ENCODE data around the gene PPP1R37. TPM values are rescaled to one million over a fixed set of nuclear protein-coding genes. Genes with fewer than 3 reads are reported as not detected.

PPP1R37 gene
- total RNA-seq, 1 experiment from 2014 or later, result 45.7 TPM

DNA sequence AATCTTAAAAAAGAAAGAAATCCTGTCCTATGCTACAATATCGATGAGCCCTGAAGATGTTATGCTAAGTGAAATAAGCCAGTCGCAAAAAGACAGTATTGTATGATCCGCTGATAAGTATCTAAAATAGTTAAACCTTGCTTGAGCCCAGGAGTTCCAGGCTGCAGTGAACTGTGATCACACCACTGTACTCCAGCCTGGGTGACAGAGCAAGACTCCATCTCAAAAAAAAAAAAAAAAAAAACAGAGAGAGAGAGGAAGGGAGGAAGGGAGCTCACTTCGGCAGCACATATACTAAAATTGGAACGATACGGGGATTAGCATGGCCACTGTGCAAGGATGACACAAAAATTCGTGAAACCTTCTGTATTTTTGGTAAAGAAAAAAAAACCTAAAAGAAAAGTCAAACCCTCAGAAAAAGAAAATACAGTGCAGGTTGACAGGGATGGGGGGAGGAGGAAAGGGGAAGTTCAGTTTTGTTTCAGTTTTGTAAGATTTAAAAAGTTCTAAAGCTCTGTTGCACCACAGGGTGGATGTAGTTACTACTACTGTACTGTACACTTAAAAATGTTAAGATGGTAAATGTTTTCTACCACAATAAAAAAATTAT is 45.7 kb upstream of the PPP1R37 start:
- no peak for DNase-seq
- CTCF ChIA-PET, result no interaction called here
- no peak overlapping the region for H3K27ac Mint-ChIP-seq (ENCODE audit: unreplicated experiment)
- peaks cover 50% of the 10 kb centered on the region for H3K36me3 Mint-ChIP-seq (ENCODE audit: insufficient read depth, unreplicated experiment)
- H3K9me3 Mint-ChIP-seq (ENCODE audit: low read depth, unreplicated experiment), result no peaks in the 10 kb centered on the region
- intact Hi-C loops (cut with micrococcal nuclease; ENCODE audit: unreplicated experiment), result no loop called here
- H3K4me1 Mint-ChIP-seq (ENCODE audit: low read depth, unreplicated experiment), result no peaks in the 10 kb centered on the region
- H3K4me3 Mint-ChIP-seq (ENCODE audit: low read depth, unreplicated experiment), result no peak overlapping the region
- TF ChIP-seq, protein P1, sequence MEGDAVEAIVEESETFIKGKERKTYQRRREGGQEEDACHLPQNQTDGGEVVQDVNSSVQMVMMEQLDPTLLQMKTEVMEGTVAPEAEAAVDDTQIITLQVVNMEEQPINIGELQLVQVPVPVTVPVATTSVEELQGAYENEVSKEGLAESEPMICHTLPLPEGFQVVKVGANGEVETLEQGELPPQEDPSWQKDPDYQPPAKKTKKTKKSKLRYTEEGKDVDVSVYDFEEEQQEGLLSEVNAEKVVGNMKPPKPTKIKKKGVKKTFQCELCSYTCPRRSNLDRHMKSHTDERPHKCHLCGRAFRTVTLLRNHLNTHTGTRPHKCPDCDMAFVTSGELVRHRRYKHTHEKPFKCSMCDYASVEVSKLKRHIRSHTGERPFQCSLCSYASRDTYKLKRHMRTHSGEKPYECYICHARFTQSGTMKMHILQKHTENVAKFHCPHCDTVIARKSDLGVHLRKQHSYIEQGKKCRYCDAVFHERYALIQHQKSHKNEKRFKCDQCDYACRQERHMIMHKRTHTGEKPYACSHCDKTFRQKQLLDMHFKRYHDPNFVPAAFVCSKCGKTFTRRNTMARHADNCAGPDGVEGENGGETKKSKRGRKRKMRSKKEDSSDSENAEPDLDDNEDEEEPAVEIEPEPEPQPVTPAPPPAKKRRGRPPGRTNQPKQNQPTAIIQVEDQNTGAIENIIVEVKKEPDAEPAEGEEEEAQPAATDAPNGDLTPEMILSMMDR (IDR thresholded peaks at IDR 0.05; ENCODE audit: unreplicated experiment), result no peak
- H3K27me3 Mint-ChIP-seq (ENCODE audit: unreplicated experiment), result no peaks in the 10 kb centered on the region
- BruUV-seq (replicated peaks), result no TSS peak

DNA sequence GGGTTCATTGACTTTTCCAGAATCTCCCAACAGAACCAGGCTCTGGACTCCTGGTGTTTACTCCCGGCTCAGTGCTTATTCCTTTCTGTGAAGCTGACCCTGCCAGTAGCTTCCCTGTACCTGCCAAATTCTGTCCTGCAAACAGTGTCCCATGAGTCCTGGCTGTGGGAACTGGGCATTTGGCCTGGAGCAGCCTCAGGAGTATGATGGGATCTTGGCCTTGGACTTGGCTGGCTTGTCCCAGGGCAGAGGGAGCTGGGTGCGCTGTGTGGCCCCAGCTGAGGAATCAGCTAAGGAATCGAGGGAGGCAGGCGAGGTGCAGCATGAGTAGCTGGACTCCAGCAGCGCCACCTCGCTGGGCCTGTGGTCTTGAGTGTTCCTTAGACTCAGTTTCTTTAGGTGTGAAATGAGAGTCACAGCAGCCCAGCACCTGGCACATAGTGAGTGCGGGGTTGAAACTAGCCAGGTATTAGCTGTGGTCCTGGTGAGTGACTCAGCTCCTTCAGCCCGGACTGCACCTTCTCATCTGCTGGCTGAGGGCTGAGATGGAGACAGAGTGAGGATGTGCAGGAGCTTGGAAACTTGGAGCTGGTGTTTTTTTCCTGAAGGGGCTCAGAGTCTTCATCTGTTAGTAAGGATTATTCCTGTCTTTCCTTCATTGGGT is 43.8 kb upstream of the PPP1R37 start:
- Mint-ChIP-seq H3K4me3 (ENCODE audit: low read depth, unreplicated experiment) (no peak overlapping the region), H3K9me3 (ENCODE audit: low read depth, unreplicated experiment) (no peaks in the 10 kb centered on the region), H3K27ac (ENCODE audit: unreplicated experiment) (no peak overlapping the region), H3K27me3 (ENCODE audit: unreplicated experiment) (no peaks in the 10 kb centered on the region), H3K4me1 (ENCODE audit: low read depth, unreplicated experiment) (no peaks in the 10 kb centered on the region), H3K36me3 (ENCODE audit: insufficient read depth, unreplicated experiment) (peaks cover 56% of the 10 kb centered on the region)
- CTCF ChIA-PET, result no interaction called here
- no peak for DNase-seq
- intact Hi-C loops (cut with micrococcal nuclease; ENCODE audit: unreplicated experiment), result no loop called here
- TF ChIP-seq, protein P1 (IDR thresholded peaks at IDR 0.05; ENCODE audit: unreplicated experiment), result no peak
- no TSS peak for BruUV-seq (replicated peaks)

- no peaks in the 10 kb centered on the region for H3K4me1 Mint-ChIP-seq (ENCODE audit: low read depth, unreplicated experiment)
- no peak overlapping the region for H3K4me3 Mint-ChIP-seq (ENCODE audit: low read depth, unreplicated experiment)
- no peaks in the 10 kb centered on the region for H3K27me3 Mint-ChIP-seq (ENCODE audit: unreplicated experiment)
- TF ChIP-seq, protein P1 (IDR thresholded peaks at IDR 0.05; ENCODE audit: unreplicated experiment), result no peak
- intact Hi-C loops (cut with micrococcal nuclease; ENCODE audit: unreplicated experiment), result no loop called here
- peaks cover 48% of the 10 kb centered on the region for H3K36me3 Mint-ChIP-seq (ENCODE audit: insufficient read depth, unreplicated experiment)
- H3K9me3 Mint-ChIP-seq (ENCODE audit: low read depth, unreplicated experiment), result no peaks in the 10 kb centered on the region
- BruUV-seq (replicated peaks), result no TSS peak
- H3K27ac Mint-ChIP-seq (ENCODE audit: unreplicated experiment), result no peak overlapping the region
- CTCF ChIA-PET, result no interaction called here
- no peak for DNase-seq
Measured at GRCh38 chr19:45050036-45050435, 42.9 kb upstream of the PPP1R37 start.

DNA sequence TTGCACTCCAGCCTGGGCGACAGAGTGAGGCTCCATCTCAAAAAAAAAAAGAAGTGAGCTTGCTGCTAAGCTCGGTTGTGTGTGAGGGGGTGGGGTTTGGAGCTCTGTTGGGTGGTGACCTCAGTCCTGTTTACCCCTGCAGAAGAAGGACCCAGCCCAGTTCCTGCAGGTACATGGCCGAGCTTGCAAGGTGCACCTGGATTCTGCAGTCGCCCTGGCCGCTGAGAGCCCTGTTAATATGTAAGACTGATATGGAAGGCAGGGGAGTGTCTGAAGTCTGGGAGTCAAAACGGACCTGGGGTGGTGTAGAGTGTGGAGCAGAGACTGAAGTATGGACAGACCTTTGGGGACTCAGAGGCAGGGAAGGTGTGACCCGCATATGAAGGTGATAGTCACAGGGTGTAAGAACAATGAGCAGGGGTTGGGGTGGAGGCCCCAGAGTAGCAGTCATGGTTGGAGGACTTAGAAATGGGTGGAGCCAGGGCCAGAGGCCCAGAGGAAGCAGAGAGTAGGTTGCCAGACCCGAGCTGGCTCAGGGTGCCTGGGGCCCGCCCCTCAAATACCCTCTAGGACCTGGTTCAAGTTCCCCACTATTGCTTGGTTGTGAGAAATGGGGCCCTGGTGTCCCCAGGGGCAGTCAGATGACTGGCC is 40.9 kb upstream of the PPP1R37 start:
- Mint-ChIP-seq H3K36me3 (ENCODE audit: insufficient read depth, unreplicated experiment) (peaks cover 39% of the 10 kb centered on the region), H3K27me3 (ENCODE audit: unreplicated experiment) (no peaks in the 10 kb centered on the region), H3K27ac (ENCODE audit: unreplicated experiment) (no peak overlapping the region), H3K9me3 (ENCODE audit: low read depth, unreplicated experiment) (no peaks in the 10 kb centered on the region), H3K4me3 (ENCODE audit: low read depth, unreplicated experiment) (no peak overlapping the region), H3K4me1 (ENCODE audit: low read depth, unreplicated experiment) (no peaks in the 10 kb centered on the region)
- intact Hi-C loops (cut with micrococcal nuclease; ENCODE audit: unreplicated experiment), result no loop called here
- no peak for DNase-seq
- no TSS peak for BruUV-seq (replicated peaks)
- TF ChIP-seq, protein P1 (IDR thresholded peaks at IDR 0.05; ENCODE audit: unreplicated experiment), result no peak
- CTCF ChIA-PET, result interaction anchor here (1.3 kb wide), 1 partner anchor 12 kb away, joined by 3 read pairs; no protein-coding TSS in a partner anchor

Data from Calu3 (cell line).